Eye (tissue), 1 donor: Measurements from ENCODE around the gene ZBTB17.
"Not testable (repeated sequence)": the region's sequence is repeated elsewhere in the genome, so short reads cannot be mapped to it uniquely, and the experiment has no call there.

Experiments used
- DNase-seq: peaks from one replicate; pipeline ENCODE4 v3.0.0-alpha.2; 2015

The ZBTB17 gene

DNA sequence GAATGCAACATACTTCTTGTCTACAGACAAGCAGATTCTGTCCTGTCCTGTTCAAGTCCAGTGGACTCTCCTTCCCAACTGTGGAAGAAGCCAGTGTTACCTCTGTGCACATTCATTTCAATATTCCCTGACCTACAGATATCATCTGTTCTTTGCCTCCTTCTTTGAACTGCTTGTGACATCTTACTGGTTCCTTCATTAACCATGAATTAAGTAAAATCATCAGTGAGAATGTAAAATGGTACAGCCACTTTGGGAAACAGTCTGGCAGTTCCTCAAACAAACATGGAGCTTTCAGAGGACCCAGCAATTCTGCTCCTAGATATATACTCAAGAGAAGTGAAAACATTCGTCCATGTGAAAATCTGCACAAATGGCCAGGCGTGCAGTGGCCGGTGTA is 34.9 kb upstream of the ZBTB17 start:
- no peak for DNase-seq

DNA sequence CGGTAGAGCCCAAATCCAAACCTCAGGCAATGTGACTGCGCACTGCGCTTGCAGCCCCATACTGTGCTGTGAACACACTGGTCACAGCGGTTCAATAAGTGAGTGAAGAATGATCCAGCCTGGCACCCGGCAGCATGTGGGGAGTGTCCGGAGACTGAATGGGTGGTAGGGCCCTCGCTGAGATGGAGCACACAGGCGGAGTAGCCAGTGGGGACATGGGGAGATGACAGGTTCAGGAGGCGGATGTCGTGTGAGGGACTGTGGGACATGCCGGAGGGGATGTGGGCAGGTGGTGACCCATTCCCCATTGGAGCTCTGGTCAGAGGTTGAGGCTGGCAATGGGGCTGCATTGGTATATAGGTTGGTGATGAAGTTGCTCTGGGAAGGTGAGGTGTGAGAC is 33.8 kb upstream of the ZBTB17 start:
- no peak for DNase-seq

DNA sequence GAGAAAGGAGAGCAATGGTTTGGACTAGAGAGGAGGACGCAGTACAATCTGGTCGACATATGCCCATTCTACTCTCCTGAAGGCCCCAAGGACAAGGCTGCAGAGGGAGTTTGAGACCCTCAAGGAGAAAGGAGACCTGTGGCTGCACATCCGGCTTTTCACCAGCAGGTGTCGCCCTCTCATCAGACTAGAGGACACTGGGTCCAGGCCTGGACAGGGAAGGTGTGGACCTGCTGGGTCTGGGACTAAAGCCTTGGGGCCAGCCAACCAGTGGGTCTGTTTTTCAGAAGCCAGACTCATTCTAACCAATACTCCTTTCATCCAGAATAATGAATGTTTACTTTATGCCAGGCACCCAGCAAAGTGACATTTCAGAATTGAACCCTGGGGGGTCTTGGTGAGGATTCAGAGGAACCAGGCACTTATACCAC is 33.1 kb upstream of the ZBTB17 start:
- peak; percentile 94 for DNase-seq

DNA sequence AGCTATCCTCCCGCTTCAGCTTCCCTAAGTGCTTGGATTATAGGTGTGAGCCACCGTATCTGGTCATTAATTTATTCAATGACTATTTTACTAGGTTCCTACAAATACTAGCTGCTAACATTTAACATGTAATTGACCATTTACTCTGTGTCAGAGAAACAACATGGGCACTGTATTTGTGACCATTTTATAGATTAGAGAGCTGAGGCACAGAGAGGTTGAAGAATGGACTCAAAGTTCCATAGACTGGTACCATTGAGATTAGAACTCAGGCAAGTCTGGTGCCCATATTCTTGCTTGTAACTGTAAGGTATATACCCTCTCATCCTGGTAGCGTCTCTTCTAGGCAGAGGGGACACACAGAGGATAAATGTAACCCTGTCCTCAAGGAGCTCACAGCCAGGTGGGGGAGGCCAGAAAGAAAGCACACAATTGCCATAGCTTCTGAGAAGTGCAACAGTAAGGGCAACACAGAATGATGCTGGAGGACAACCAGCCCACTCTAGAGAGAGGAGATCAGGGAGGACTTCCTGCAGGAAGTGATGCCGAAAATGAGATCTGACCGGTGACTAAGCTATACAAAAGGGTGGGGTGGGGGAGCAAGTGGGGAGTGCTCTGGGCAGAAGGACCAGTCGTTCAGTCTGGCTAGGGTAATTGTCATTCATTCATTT is 31.9 kb upstream of the ZBTB17 start:
- no peak for DNase-seq

DNA sequence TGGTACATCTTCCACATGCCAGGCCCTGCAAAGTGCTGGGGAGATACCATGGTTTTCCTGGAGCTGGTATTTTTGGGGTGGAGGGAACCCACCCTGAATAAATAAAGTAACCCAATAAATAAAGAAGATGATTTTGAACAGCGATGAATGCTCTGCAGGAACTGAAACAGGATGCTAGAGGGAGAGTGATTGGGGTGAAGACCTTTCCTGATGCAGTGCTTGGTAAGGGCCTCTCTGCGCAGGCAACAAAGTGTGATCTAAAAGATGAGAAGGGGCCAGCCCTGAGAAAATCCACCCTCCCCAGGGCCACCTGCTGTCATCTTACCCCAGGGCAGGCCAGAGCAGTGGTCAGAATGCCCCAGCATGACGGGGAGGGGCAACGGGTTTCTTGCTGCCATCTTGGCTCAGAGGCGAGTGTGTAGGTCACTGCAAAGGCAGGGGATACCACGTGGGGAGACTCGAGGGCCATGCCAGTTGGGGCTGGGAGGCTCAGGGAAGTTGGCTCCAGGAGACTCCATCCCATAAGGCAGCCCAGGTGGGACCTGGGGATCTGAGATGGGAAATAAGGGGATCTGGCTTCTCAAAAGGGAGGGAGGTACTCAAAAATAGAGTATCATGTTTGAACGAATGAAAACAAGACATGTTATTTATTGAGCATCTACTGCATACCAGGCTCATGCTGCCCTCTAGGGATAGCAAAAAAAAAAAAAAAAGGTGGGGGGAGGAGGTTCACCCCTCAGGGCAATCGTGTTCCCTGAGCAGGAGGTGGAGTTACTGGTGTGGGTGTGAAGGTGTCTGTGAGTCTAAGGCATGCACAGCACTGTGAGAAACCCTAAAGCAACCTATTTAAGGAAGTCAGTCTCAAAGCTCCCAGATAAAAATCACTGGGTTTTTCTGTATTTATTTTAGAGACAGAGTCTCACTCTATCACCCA is 30.9 kb upstream of the ZBTB17 start:
- no peak for DNase-seq

DNA sequence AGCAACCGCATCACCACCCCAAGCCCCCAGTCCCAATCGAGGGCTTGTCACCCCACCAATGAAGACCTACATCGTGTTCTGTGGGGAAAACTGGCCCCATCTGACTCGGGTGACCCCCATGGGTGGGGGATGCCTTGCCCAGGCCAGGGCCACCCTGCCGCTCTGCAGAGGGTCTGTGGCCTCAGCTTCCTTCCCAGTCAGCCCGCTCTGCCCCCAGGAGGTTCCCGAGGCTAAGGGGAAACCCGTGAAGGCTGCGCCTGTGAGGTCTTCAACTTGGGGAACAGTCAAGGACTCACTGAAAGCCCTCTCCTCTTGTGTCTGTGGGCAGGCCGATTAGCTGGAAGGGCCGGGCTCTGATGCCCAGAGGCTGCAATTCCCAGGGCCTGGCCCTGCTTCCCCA is 30.1 kb upstream of the ZBTB17 start:
- DNase-seq = no peak

DNA sequence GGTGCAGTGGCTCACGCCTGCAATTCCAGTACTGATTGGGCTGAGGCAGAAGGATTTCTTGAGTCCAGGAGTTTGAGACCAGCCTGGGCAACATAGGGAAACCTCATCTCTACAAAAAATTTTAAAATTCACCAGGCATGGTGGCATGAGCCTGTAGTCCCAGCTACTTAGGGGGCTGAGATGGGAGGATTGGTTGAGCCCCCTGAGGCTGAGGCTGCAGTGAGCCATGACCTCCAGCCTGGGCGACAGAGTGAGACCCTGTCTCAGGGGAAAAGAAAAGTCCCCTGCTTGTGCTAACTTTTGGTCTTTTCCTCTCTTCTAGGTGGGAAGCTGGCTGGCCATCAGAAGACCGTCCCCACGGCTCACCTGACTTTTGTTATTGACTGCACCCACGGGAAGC is 29.7 kb upstream of the ZBTB17 start:
- no peak for DNase-seq

DNA sequence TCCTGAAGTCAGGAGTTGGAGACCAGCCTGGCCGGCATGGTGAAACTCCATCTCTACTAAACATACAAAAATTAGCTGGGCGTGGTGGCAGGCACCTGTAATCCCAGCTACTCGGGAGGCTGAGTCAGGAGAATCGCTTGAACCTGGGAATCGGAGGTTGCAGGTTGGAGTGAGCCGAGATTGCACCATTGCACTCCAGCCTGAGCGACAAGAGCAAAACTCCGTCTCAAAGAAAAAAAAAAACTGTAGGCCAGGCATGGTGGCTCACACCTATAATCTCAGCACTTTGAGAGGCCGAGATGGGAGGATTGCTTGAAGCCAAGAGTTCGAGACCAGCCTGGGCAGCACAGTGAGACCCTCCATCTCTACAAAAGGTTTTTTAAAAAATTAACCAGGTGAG is 25.4 kb upstream of the ZBTB17 start:
- not testable (repeated sequence) for DNase-seq

DNA sequence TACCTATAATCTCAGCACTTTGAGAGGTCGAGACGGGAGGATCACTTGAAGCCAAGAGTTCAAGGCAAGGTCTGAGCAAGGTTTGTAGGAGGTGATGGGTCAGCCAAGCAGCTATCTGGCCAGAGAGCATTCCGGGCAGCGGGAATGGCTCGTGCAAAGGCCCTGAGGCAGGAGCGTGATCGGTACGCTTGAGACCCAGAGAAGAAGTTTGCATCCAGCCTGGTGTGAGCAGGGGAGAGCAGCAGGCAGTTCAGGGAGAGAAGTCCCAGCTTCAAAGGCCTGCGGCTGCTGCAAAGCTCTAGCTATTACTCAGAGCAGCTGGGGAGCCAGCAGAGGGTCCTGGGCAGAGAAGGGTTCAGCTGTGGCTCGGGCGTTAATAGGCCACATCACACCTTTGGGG is 23.0 kb upstream of the ZBTB17 start:
- DNase-seq = no peak

DNA sequence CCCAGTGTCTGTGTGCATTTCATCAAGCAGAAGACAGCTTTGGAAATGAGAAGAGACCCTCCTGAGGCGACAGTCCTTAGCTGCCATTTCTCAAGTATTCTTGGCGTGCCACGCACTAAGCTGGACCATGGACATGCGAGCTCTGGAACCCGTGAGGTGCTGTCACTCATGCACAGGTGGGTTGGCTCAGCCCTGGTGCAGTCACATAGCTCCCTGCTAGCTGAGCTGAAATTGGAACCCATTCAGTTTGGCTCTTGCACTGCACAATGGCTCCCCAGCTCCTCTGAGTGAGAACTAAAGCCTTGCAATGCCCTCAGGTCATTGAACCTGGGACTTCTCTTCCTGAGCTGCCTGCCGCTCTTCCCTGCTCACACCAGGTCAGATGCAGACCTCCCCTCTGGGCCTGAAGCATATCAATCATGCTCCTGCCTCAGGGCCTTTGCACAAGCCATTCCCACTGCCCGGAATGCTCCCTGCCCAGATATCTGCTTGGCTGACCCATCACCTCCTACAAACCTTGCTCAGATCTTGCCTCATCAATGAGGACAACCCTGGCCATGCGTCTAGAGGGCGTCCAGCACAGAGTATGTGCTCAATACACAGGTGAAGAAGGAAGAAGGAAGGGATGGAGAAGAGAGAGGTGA is 21.9 kb upstream of the ZBTB17 start:
- no peak for DNase-seq

DNA sequence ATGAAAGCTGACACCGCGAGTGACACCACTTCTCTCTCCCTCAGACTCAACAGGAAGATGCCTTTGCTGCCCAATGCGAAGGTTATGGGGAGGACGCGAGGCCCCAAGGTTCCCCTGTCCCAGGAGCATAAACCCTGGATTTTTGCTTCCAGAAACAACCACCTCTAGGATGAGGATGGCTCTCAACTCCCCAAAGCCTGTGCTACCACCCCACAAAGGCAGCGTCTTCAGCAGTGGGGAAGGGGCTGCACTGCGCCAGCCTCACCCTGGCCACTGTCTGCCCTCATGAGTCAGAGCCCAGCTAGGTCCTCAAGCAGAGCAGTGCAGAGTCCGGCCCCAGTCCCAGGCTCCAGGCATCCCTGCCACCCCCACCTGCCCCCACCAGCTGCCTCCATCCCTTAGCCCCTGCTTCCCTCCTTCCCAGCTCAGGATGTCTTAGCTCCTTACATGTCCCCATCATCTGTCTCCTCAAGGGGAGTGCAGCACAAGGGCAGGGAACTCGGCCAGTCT is 21.2 kb upstream of the ZBTB17 start:
- no peak for DNase-seq

DNA sequence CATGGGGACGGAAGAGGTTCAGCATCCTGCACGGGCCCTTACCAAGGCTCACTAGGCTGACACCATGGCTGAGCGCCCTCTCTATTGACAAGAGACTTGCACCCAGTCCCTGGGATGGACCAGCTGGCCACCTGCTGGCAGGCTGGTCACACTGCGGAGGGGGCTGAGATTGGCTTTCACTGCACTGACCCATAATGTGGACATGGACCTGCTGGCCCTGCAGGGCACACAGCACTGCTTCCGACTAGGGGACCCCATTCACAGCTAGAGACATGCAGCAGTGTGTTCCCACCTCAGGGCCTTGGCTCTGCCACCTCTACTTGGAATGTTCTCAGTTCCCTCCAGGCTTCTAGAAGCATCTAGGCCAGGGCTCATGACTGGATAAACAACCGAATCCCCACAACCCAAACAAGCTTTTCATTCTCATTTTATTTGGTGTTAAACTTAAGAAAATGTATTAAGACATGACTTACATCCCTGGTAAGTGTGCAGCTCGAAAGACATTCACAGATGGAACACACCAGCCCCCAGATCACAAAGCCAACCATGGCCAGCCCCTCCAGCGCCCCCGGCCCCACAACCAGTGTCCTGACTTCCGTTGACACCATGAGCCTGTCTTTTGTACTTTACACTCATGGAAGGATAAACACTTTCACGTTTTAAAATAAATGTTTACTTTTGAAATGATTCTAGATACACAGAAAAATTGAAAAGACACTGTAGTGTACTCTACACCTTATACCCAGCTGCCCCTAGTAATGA is 18.9 kb upstream of the ZBTB17 start:
- peak; percentile 55 for DNase-seq

DNA sequence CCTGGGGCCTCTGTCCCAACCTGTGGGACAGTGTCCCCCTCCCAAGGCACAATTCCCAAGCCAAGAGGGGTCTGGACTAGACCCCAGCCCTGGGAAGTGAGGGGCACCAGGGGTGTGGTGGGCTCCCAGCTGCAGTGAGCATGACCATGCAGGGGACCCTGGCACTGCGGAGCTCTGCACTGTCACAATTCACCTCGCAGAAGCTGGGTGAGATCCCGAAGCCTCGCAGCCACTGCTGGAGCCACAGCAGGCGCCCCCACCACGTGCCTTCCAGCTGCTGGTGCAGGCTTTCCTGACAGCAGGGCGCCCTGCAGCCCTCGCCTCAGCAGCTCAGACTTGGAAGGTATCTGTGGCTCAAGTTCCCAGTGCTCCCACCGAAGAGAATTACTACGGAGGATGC is 18.2 kb upstream of the ZBTB17 start:
- DNase-seq = no peak

DNA sequence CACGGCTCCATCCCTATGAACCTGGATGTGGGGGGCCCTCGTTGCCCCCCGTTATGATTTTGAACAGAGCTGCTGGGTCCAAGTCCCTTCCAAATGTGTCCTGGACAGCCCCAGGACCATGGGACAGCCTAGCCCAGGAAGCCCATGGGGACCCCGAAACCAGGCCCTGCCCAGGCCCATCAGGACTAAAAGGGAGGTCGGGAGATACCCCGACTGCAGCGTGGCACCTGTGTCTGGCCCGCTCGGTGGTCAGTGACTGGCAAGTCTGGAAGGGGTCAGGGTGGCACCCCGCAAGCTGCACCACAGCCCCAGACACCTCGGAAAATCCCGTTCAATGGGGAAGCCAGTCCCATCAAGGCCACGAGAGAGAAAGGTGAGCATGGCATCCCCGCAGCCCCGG is 17.8 kb upstream of the ZBTB17 start:
- no peak for DNase-seq

DNA sequence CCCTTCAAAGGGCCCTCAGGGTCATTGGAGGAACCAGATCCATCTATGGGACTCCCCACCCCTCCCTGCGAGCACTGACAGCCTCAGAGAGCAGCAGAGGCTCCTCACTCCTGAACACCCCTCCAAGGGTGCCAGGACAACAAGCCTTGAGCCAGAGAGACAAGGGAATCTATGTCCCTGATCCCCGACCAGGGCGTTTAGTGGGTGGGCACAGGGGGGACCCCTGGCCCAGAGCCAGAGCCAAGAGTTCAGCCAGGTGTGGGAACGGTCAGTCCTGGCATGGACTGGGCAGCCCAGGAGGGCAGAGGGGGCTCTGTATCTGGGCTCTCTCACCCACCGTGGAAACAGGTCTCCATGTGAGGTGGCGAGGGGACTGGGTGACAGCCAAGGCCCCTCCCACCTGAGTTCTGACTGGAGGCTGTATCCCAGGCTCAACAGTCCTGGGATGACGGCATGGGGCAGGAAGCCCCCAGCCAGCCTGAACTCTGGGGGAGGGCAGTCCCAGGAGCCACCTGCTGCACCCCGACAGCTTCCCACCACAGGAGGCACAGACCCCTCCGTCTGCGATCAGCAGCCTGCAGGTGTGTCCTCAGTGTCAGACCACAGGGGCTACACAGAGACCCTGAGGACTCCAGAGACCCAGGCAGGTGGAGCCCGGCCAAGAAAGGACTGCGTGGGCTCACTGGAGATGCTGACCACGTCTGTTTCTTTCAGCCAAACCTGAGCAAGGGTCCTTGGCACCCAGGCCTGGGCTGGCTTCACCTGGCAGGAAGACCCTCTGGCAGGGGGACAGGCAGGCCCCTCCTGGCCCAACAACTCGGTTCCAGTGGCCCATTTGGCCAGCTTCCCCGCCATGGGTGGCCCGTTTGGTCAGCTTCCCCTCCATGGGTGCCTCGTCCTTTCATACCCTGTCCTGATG is 16.9 kb upstream of the ZBTB17 start:
- DNase-seq = no peak

DNA sequence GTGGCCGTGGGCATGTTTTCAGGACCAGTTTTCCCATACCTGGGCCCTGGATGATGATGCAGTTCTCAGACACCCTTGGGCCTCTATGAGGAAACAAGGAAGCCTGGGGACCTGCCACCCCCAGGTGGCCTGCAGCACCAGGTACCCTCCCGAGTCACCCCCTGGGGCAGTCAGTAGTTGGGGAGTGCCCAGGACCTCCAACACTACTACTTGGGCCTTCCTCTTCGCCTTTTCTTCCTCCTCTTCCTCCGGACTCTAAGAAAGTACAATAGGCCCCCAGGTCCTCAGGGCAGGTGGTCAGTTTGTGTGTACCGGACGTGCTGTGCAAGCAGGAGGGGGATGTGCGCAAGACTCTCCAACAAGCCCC is 16.3 kb upstream of the ZBTB17 start:
- no peak for DNase-seq

DNA sequence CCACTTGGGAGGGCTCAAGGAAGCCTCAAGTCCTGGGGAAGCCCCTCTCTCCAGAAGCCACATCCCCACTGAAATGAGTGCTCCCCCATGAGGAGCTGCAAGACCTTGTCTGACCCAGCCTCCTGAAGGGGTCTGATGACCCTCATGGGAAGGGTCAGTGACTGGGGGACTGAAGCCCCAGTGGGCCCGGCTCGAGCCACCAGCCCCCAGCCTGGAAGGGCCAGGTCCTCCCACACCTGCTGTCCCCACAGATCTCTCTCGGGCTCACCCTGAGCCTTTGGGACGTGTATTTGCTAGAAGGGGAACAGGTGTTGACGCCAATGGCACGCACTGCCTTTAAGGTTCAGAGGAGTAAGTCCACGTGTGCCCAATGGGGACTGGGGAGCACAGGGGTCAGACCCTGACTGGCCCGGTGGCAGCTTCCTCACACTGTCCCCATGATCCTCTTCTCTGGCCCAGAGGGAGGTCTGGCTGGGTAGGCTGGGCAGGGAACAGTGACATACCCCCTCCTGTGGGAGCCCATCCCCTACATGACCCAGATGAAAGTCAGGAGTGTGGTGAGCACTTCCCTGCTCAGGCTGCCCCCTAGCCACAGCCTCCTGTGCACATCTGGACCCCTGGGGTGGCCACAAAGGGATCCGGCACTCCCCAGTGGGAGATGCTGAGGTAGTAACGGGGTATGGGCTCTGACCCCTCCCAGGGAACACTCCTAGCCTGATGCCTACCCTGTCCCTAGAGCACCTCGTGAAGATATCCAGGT is 15.7 kb upstream of the ZBTB17 start:
- no peak for DNase-seq

DNA sequence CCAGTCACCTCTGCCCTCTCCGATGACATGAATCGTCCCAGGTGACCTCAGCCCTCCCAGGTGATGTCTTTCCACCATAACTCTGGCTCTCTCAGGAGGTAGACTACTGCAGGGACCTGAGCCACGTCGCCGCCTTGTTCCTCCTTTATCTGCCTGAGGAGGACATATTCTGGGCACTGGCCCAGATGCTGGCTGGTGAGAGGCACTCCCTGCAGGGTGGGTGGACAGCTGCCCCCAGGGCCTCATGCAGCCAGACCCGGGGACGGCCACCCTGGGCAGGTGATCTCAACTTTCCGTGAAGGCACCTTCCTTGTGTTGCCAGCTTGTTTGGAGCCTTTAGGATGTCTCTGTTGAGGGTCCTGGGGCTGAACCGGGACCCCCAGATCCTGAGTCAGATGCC is 13.9 kb upstream of the ZBTB17 start:
- no peak for DNase-seq

DNA sequence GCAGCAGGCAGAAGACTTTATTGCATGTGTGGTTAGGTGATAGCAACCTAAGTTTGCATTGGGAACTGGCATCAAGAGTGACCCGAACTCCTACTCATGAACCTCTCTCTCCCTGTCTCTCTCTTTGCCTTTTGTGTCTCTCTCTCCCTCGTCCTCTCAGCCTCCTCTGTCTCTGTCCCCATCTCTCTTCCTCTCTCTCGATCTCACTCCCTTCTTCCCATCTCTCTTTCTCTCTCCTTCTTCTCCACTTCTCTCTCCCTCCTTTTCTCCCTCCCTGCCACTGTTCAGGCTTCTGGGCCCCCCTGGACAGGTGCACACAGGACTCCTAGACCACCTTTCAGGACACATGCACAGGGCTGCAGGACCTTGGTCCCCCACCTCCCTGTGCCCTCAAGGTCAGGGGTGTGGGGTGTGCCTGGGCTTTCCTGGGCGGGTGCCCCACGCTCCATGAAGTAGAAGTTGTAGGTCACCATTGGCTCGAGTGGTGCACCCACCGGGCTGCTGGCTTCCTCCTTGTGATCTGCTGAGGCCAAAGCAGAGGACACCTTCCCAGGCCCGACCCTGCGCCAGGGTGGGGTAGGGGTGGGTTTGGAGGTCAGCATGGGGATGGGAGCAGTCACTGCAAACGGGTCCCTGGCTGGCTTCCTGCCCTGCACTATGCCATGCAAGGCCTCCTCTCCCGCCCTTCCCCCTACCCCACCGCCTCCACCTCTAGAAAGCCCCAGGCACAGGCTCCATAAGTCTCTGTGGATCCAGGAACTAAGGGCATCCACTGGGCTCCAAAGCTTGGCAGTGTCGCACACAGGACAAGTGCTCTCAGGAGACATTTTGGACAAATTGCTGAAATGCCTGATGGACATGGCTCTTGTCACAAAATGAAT is 13.2 kb upstream of the ZBTB17 start:
- no peak for DNase-seq
